H1 (cell line): ENCODE data around the gene OR56A3. TPM values are rescaled to one million over a fixed set of nuclear protein-coding genes. Genes with fewer than 3 reads are reported as not detected.

Experiments
- CTCF ChIA-PET: fragments of 300-600 bp; sonication (Branson Sonifier 250); formaldehyde crosslinking; loops from one replicate; lab custom pipeline; 2021; ENCODE audit not compliant: partially characterized antibody; lab: Charles Lee
- POLR2A ChIA-PET: fragments of 300-600 bp; sonication (Branson Sonifier 250); formaldehyde crosslinking; loops from one replicate; lab custom pipeline; 2021; ENCODE audit warnings: inconsistent platforms; ENCODE audit not compliant: partially characterized antibody; lab: Charles Lee
- DNase-seq, 2 experiments: peaks; one replicate each; pipeline versions ENCODE4 v3.0.0 to v3.0.0-alpha.2; 2010 to 2022; ENCODE audit warnings: low spot score in 2 of 2, low read depth in 1 of 2, mixed read lengths in 1 of 2
- FAIRE-seq: peaks from 2 replicates; lab custom pipeline; 2011; peaks lifted over from hg19 to GRCh38; lab: Jason Lieb, UNC
- H2AFZ ChIP-seq: 2 replicates; pipeline ENCODE4 v1.8.1; 2012; ENCODE audit warnings: low read length, inconsistent platforms
- H2AK5ac ChIP-seq: 2 replicates; pipeline ENCODE4 v1.6.1; 2013; ENCODE audit warnings: low read depth, low read length
- H2BK120ac ChIP-seq: replicated peaks from 2 replicates; pipeline ENCODE3; 2013; ENCODE audit warnings: low read depth, low read length, inconsistent platforms
- H2BK12ac ChIP-seq: 2 replicates; pipeline ENCODE4 v1.6.1; 2013; ENCODE audit warnings: low read depth, low read length
- H2BK15ac ChIP-seq: 2 replicates; pipeline ENCODE4 v1.6.1; 2013; ENCODE audit warnings: low read length
- H2BK20ac ChIP-seq: 2 replicates; pipeline ENCODE4 v1.6.1; 2013; ENCODE audit warnings: low read length
- H2BK5ac ChIP-seq: 2 replicates; pipeline ENCODE4 v1.6.1; 2013; ENCODE audit warnings: low read depth, low read length
- H3K14ac ChIP-seq: 2 replicates; pipeline ENCODE4 v1.6.1; 2013; ENCODE audit warnings: inconsistent platforms; ENCODE audit not compliant: insufficient read length
- H3K18ac ChIP-seq: 2 replicates; pipeline ENCODE4 v1.6.1; 2013; ENCODE audit warnings: low read length; ENCODE audit errors: extremely low read depth
- H3K23ac ChIP-seq: 2 replicates; pipeline ENCODE4 v1.6.1; 2013; ENCODE audit warnings: inconsistent platforms; ENCODE audit not compliant: insufficient read length
- H3K23me2 ChIP-seq: 2 replicates; pipeline ENCODE4 v1.6.1; 2013; ENCODE audit warnings: low read depth, low read length
- H3K27ac ChIP-seq: 2 replicates; pipeline ENCODE4 v1.6.1; 2011; ENCODE audit warnings: low read depth, low read length, inconsistent platforms
- H3K27me3 ChIP-seq, 4 experiments: replicated peaks in 1 of 4; 1 replicate in 1 of 4; 2 replicates in 3 of 4; pipeline versions ENCODE4 v1.6.1 to v1.8.1; 2011 to 2013; ENCODE audit warnings: low read length in 3 of 4, mild to moderate bottlenecking in 3 of 4, inconsistent platforms in 2 of 4, mixed read lengths in 2 of 4, moderate library complexity in 1 of 4; ENCODE audit not compliant: control insufficient read depth in 3 of 4, insufficient read depth in 3 of 4; ENCODE audit errors: extremely low read depth in 1 of 4
- H3K36me3 ChIP-seq, 4 experiments: 2 replicates each; pipeline versions ENCODE4 v1.6.1 to v1.8.1; 2011 to 2013; ENCODE audit warnings: mild to moderate bottlenecking in 4 of 4, low read length in 3 of 4, moderate library complexity in 2 of 4, control low read depth in 1 of 4, inconsistent platforms in 1 of 4; ENCODE audit not compliant: insufficient read depth in 4 of 4, control insufficient read depth in 2 of 4
- H3K4ac ChIP-seq: replicated peaks from 2 replicates; pipeline ENCODE3; 2013; ENCODE audit warnings: low read length, low read depth, mixed read lengths, inconsistent platforms; ENCODE audit not compliant: insufficient read length
- H3K4me1 ChIP-seq, 4 experiments: replicated peaks in 1 of 4; 1 replicate in 1 of 4; 2 replicates in 3 of 4; pipeline versions ENCODE4 v1.6.1 to v1.8.1; 2011 to 2013; ENCODE audit warnings: low read length in 3 of 4, inconsistent platforms in 2 of 4, mixed read lengths in 1 of 4; ENCODE audit not compliant: insufficient read depth in 4 of 4, control insufficient read depth in 3 of 4
- H3K4me2 ChIP-seq, 2 experiments: 2 replicates each; pipeline versions ENCODE4 v1.6.1 to v1.8.1; 2011 to 2013; ENCODE audit warnings: low read depth in 2 of 2, low read length in 2 of 2, control low read depth in 1 of 2, inconsistent platforms in 1 of 2, mild to moderate bottlenecking in 1 of 2; ENCODE audit not compliant: insufficient read depth in 1 of 2
- H3K4me3 ChIP-seq, 4 experiments: fragments of 200-600, 300-600 bp in 1 of 4; sonication (generic), shearing (Covaris generic), sonication (Bioruptor Twin) in 1 of 4; 2 replicates each; pipeline versions ENCODE4 v1.5.1 to v1.8.1; 2011 to 2016; ENCODE audit warnings: low read length in 4 of 4, low read depth in 3 of 4, control low read depth in 2 of 4, inconsistent platforms in 2 of 4, mild to moderate bottlenecking in 2 of 4, mixed read lengths in 1 of 4, moderate library complexity in 1 of 4; ENCODE audit not compliant: insufficient read depth in 2 of 4; ENCODE audit errors: extremely low read depth in 1 of 4
- H3K56ac ChIP-seq: replicated peaks from 2 replicates; pipeline ENCODE3; 2013; ENCODE audit warnings: low read depth, mild to moderate bottlenecking, mixed read lengths, low read length, inconsistent platforms; ENCODE audit not compliant: insufficient read length
- H3K79me1 ChIP-seq: 2 replicates; pipeline ENCODE4 v1.6.1; 2013; ENCODE audit warnings: low read depth, low read length, control low read depth
- H3K79me2 ChIP-seq, 2 experiments: 2 replicates each; pipeline versions ENCODE4 v1.6.1 to v1.8.1; 2012 to 2013; ENCODE audit warnings: low read length in 2 of 2, mild to moderate bottlenecking in 2 of 2, inconsistent platforms in 1 of 2; ENCODE audit not compliant: insufficient read depth in 2 of 2, control insufficient read depth in 1 of 2
- H3K9ac ChIP-seq, 4 experiments: replicated peaks in 1 of 4; 1 replicate in 1 of 4; 2 replicates in 3 of 4; pipeline versions ENCODE4 v1.6.1 to v1.8.1; 2011 to 2013; ENCODE audit warnings: low read depth in 3 of 4, low read length in 3 of 4, control low read depth in 2 of 4, mild to moderate bottlenecking in 2 of 4, moderate library complexity in 2 of 4, inconsistent platforms in 1 of 4; ENCODE audit errors: extremely low read depth in 1 of 4
- H3K9me3 ChIP-seq, 2 experiments: 2 replicates each; pipeline versions ENCODE4 v1.6.1 to v1.8.1; 2012 to 2013; ENCODE audit warnings: mild to moderate bottlenecking in 2 of 2, moderate library complexity in 2 of 2, control low read depth in 1 of 2, inconsistent platforms in 1 of 2, low read depth in 1 of 2, low read length in 1 of 2, mixed read lengths in 1 of 2; ENCODE audit not compliant: insufficient read depth in 2 of 2
- H4K20me1 ChIP-seq, 2 experiments: replicated peaks in 1 of 2; 2 replicates each; pipeline versions ENCODE3 to v1.8.1; 2011 to 2013; ENCODE audit warnings: inconsistent platforms in 2 of 2, low read length in 2 of 2, mild to moderate bottlenecking in 1 of 2; ENCODE audit not compliant: insufficient read depth in 2 of 2, control insufficient read depth in 1 of 2
- H4K5ac ChIP-seq: 2 replicates; pipeline ENCODE4 v1.6.1; 2013; ENCODE audit warnings: low read length, low read depth, mixed read lengths, inconsistent platforms; ENCODE audit not compliant: insufficient read length
- H4K8ac ChIP-seq: 2 replicates; pipeline ENCODE4 v1.8.0; 2013; ENCODE audit warnings: mild to moderate bottlenecking, moderate library complexity, low read length, inconsistent platforms; ENCODE audit not compliant: insufficient read depth; ENCODE audit errors: extremely low read depth
- H4K91ac ChIP-seq: replicated peaks from 2 replicates; pipeline ENCODE3; 2013; ENCODE audit warnings: low read length, mixed read lengths, inconsistent platforms; ENCODE audit not compliant: insufficient read length
- CREB1 ChIP-seq: IDR thresholded peaks from 2 replicates; pipeline ENCODE4 v1.6.1; 2012; ENCODE audit warnings: inconsistent platforms
- CTBP2 ChIP-seq: IDR thresholded peaks from 2 replicates; pipeline ENCODE4 v1.7.0; 2011; ENCODE audit warnings: borderline replicate concordance, mild to moderate bottlenecking, moderate library complexity, mixed read lengths, low read length; ENCODE audit not compliant: insufficient read depth, insufficient read length
- HDAC2 ChIP-seq, 2 experiments: fragments of 300-600 bp in 1 of 2; sonication (generic) in 1 of 2; IDR thresholded peaks; 2 replicates each; pipeline ENCODE4 v1.6.1; 2011 to 2012; ENCODE audit warnings: low read depth in 2 of 2, low read length in 2 of 2, mild to moderate bottlenecking in 2 of 2, moderate library complexity in 2 of 2, borderline replicate concordance in 1 of 2, inconsistent platforms in 1 of 2
- JUND ChIP-seq: IDR thresholded peaks from 2 replicates; pipeline ENCODE4 v1.6.1; 2011; ENCODE audit warnings: mild to moderate bottlenecking, improper control_type of control experiment, low read length
- POLR2A ChIP-seq, 2 experiments: IDR thresholded peaks; 1 replicate in 1 of 2; 2 replicates in 1 of 2; pipeline ENCODE4 v1.6.1; 2011; ENCODE audit warnings: low read depth in 2 of 2, low read length in 2 of 2, mild to moderate bottlenecking in 2 of 2; ENCODE audit errors: control extremely low read depth in 1 of 2
- RAD21 ChIP-seq, 2 experiments: IDR thresholded peaks in 1 of 2; conservative IDR thresholded peaks in 1 of 2; 2 replicates each; pipeline ENCODE4 v1.6.1; 2011; ENCODE audit warnings: low read depth in 2 of 2, low read length in 2 of 2, improper control_type of control experiment in 1 of 2, inconsistent platforms in 1 of 2, mild to moderate bottlenecking in 1 of 2, moderate library complexity in 1 of 2
- SP1 ChIP-seq: IDR thresholded peaks from 2 replicates; pipeline ENCODE4 v1.6.1; 2011; ENCODE audit warnings: low read depth, low read length
- WGBS, 2 experiments: shearing (Covaris generic) in 1 of 2; methylation state at CpG; one replicate each; pipeline versions ENCODE4 v1.1.6 to v1.1.7; 2013 to 2015; ENCODE audit warnings: low lambda C conversion rate in 2 of 2, mixed read lengths in 2 of 2, inconsistent platforms in 1 of 2, low coverage in 1 of 2, missing lambda C conversion rate in 1 of 2; ENCODE audit not compliant: insufficient replicate concordance in 2 of 2, insufficient coverage in 1 of 2, insufficient read length in 1 of 2; ENCODE audit errors: extremely low coverage in 1 of 2, missing lambda C conversion rate in 1 of 2; 5-methylcytosine and 5-hydroxymethylcytosine counted together
- polyA plus RNA-seq, 7 experiments: library from polyadenylated mRNA; depleted of rRNA in 3 of 7; stranded (reverse) in 5 of 7; unstranded in 2 of 7; fragments of >200 nt in 5 of 7; fragments of 200-250 nt in 2 of 7; gene quantifications; 1 replicate in 5 of 7; 2 replicates in 1 of 7; 4 replicates in 1 of 7; pipeline versions ENCODE4 v1.2.1 to v1.2.3, GENCODE V29; 2011 to 2013; ENCODE audit warnings: missing spikeins in 2 of 7, mixed read lengths in 2 of 7
- total RNA-seq: library from RNA; stranded (reverse); fragmentation: NEBNext Ultra II Directional; extraction: Animal tissue kit (Norgen Biotek cat#: 25700); gene quantifications from 2 replicates; pipeline ENCODE4 v1.2.1, GENCODE V29; 2021

OR56A3 gene
- total and polyA plus RNA-seq, 2 of the 8 experiments (the other 6 are each of a cell fraction or from before 2014, with no cell fraction given): not detected

DNA sequence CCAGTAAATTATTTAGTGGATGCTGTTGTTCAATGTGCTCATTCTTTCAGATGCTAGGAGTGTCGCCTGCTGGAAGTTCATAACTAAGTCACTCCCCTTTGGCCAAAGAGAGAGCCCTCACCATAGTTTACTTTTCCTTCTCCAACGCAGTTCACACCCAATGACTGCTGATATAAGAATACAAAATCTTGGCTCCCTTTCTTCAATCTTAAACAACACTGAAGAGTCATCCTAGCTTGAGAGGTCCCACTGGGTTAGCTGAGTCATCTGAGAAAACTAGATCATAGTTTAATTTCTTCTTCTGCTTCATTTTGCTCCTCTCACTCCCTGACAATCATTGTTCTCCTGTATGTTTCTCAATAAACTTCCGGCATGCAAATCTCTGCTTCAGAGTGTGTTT, 50.1 kb downstream of the OR56A3 start:
- WGBS, 2 experiments: 91% methylated on average over 3 of the region's 3 CpGs; no CpG with 5 or more reads in 1 of the 2 experiments
- no peak overlapping the region for H3K27ac ChIP-seq
- DNase-seq (no peak), FAIRE-seq (no peak)
- no peak overlapping the region for H3K4ac ChIP-seq
- no peak overlapping the region for H3K23ac ChIP-seq
- no peaks in the 10 kb centered on the region for H3K27me3 ChIP-seq
- H2AK5ac ChIP-seq: no peak overlapping the region
- CTCF ChIA-PET: interaction anchor here (0.6 to 3.0 kb wide), 36 partner anchors 8 to 825 kb away, joined by 3 to 21 read pairs (median 3); partner anchors contain the start of genes FHIP1B, OR56A1 and OR56A5
- H3K14ac ChIP-seq: no peak overlapping the region
- no peaks in the 10 kb centered on the region for H3K79me2 ChIP-seq
- H3K4me2 ChIP-seq: no peak overlapping the region
- no peaks in the 10 kb centered on the region for H4K20me1 ChIP-seq
- no peak for TF ChIP-seq RAD21 (IDR thresholded peaks at IDR 0.05 in 1 of 2, conservative IDR thresholded peaks at IDR 0.05 in 1 of 2; ENCODE audit: low read depth in 2 of 2, low read length in 2 of 2)
- TF ChIP-seq SP1: no peak
- no peak for TF ChIP-seq HDAC2 (IDR thresholded peaks at IDR 0.05; ENCODE audit: borderline replicate concordance in 1 of 2, low read depth in 2 of 2, low read length in 2 of 2)
- TF ChIP-seq POLR2A (IDR thresholded peaks at IDR 0.05; ENCODE audit: control extremely low read depth in 1 of 2, low read depth in 2 of 2, low read length in 2 of 2): no peak
- no peak for TF ChIP-seq CREB1
- TF ChIP-seq CTBP2: no peak
- no peak for TF ChIP-seq JUND
- POLR2A ChIA-PET: interaction anchor here (0.6 kb wide), 1 partner anchor 245 kb away, joined by 3 read pairs; no protein-coding TSS in a partner anchor
- H3K36me3 ChIP-seq: no peaks in the 10 kb centered on the region
- no peak overlapping the region for H3K56ac ChIP-seq
- no peak overlapping the region for H2BK15ac ChIP-seq
- no peak overlapping the region for H3K9ac ChIP-seq
- no peak overlapping the region for H2BK120ac ChIP-seq
- no peaks in the 10 kb centered on the region for H3K79me1 ChIP-seq
- H2BK20ac ChIP-seq: no peak overlapping the region
- H4K91ac ChIP-seq: no peak overlapping the region
- H3K4me3 ChIP-seq: no peak overlapping the region
- H3K18ac ChIP-seq: no peak overlapping the region
- H3K23me2 ChIP-seq: no peaks in the 10 kb centered on the region
- no peak overlapping the region for H4K8ac ChIP-seq
- no peak overlapping the region for H2BK12ac ChIP-seq
- H3K9me3 ChIP-seq: no peaks in the 10 kb centered on the region; a peak in 1 of 4 replicates
- no peaks in the 10 kb centered on the region for H3K4me1 ChIP-seq
- no peak overlapping the region for H2BK5ac ChIP-seq
- H2AFZ ChIP-seq: no peak overlapping the region; the same call in 1 of the 2 replicates
- no peak overlapping the region for H4K5ac ChIP-seq
